ENCODE data around the gene ADK.
"Not testable (repeated sequence)": the region's sequence is repeated elsewhere in the genome, so short reads cannot be mapped to it uniquely, and the experiment has no call there.

The ADK gene

DNA sequence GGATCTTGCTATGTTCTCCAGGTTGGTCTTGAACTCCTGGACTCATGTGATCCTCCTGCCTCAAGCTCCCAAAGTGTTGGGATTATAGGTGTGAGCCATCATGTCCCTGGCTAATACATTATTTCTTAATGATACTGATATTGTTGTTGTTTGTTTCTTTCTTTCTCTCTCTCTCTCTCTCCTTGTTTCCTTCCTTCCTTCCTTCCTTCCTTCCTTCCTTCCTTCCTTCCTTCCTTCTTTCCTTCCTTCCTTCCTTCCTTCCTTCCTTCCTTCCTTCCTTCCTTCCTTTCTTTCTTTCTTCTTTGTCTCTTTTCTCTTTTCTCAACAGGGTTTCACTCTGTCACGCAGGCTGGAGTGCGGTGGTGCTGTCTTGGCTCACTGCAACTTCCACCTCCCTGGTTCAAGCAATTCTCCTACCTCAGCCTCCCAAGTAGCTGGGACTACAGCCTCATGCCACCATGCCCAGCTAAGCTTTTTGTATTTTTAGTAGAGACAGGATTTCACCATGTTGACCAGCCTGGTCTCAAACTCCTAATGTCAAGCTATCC lies 149.1 kb downstream of the ADK start:
- DNase-seq (ENCODE audit: low read depth in 2 of 2), result not testable (repeated sequence)

DNA sequence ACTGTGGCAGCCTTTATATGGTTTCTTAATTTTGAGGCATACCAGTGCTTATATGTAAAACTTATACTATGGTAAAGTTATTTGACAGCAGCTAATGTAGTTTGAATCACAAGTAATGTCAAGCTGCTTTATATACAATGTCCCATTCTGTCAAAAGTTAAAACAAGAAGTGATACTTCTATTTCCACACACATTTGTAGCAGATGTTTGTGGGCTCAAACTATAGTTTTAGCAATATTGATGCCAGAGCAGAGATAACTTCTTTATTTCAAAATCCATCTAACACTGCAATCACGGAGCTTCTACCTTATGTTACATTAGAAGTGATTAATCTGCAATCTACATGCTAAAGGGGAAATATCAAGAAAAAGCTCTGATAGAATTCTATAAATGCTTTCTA lies 149.6 kb downstream of the ADK start:
- DNase-seq (ENCODE audit: low read depth in 2 of 2), result no peak

GRCh38 chr10:74305730-74306129 lies 154.7 kb downstream of the ADK start:
- no peak for DNase-seq (ENCODE audit: low read depth in 2 of 2)

DNA sequence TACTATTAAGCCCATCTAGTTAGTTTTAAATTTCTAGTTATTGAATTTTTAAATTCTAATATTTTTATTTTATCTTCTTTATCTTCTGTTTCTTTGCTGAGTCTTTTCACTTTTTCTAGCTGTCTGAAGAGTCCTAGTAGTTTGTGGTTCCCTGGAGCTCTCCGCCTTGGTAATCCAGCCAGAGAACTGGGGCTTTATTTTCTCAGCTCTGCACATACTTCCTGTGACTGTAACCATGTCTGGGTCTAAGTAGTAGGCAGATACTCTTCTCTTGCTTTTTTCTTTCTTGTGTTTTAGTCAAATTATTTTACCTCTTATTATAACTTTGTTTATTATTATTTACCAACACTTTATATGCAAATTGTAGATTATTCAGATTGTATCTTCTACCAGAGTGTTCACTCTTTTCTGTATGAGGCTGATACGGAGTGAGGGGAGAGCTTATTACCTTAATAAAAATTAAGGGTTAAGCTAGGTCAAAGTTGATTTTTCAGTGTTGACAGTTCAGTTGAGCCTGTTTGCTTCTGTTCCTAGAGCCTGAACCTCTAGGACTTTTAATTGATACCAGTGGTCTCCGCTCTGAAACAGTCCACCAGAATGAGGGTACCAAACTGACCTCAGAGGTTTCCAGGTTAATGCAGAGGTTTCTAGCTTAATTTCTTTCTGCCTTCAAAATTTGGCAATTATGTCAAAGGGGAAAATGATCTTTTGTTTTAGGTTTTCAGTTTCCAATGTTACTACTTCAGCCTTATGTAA lies 155.4 kb downstream of the ADK start:
- DNase-seq (ENCODE audit: low read depth in 2 of 2), result no peak

DNA sequence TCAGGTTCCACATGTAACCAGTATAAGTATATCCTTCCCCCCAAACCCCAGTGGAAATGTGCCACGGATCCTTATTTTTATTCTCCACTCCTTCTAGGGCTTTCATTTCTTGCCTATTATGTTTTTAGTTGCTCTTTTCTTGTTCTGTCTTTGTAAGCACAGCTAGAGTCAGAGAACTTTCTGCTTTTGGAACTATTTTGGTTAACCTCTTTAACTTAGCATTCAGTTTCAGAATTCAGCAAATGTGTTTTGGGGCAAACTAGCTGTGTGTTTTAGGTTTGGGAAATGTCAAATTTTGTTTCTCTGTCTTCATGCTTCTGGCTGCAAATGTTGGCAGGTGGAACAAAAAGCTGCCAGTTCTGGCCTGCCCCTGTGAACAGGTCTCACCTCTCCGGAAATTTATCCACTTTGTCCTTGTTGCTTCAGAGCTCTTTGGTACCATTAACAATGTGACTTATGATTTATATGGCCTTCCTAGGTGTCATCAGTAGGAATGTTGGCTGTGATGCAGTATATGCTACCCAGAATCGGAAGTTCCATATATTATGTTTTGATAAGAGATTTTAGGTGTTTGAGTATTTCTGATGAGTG lies 156.1 kb downstream of the ADK start:
- no peak for DNase-seq (ENCODE audit: low read depth in 2 of 2)

DNA sequence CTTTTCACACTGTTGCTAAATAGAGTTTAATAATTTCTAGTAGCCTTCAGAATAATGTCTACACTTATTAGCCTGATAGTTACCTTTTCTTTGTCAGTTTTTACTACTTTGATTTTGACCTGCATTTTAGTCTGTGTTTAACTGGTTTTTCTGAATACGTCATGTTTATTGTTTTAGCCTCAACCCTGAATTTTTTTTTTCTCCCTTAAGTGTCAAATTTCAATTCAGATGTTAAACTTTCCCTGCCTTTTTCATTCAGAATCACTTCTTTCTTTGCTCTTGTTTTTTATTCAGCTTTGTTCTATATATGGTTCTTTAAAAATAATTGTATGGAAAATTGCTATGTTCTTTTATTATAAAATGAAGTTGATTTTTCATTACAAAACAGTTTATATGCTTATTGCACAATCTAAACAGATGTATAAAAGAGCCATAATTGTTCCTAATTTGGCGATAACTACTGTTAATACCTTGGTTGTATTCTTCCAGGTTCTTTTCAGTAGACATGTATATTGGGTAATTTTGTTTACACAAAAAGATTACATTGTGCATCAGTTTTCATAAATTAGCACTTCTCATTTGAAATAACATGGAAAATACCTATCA lies 159.7 kb downstream of the ADK start:
- no peak for DNase-seq (ENCODE audit: low read depth in 2 of 2)

GRCh38 chr10:74314166-74314565 lies 163.1 kb downstream of the ADK start:
- DNase-seq (ENCODE audit: low read depth in 2 of 2), result no peak

DNA sequence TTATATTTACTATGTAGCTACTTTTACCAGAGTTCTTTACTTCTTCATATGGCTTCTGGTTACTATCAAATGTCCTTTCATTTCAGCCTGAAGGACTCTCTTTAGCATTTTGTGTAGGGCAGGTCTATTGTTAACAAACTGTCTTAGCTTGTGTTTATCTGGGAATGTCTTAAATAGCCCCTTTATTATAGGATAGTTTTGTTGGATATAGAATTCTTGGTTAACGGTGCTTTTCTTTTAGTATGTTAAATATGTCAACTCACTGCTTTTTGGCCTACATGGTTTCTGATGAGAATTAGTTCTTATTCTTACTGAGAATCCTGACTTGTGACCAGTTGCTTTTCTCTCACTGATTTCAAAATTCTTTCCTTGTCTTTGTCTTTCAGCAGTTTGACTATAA lies 169.0 kb downstream of the ADK start:
- DNase-seq (ENCODE audit: low read depth in 2 of 2), result no peak

GRCh38 chr10:74320717-74321116 lies 169.7 kb downstream of the ADK start:
- no peak for DNase-seq (ENCODE audit: low read depth in 2 of 2)

DNA sequence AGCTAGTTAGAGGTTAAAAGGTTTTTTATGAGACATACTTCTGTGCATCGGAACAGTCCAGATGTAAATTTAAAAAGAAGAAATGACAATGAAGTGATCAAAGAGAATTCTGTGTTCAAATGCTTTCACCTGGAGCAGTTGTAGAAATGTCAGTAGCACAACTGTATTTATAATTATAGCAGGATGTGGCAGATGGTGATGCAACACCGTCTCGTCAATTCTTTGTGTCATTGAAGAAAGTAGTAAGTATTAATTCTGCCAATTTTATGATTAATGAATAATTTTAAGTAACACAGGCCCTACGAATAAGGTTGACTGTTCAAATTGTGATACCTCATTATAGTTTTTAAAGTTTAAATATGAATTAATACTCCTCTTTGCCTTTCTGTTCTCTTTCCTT lies 171.1 kb downstream of the ADK start:
- no peak for DNase-seq (ENCODE audit: low read depth in 2 of 2)

GRCh38 chr10:74322565-74322964 lies 171.5 kb downstream of the ADK start:
- DNase-seq (ENCODE audit: low read depth in 2 of 2), result no peak

DNA sequence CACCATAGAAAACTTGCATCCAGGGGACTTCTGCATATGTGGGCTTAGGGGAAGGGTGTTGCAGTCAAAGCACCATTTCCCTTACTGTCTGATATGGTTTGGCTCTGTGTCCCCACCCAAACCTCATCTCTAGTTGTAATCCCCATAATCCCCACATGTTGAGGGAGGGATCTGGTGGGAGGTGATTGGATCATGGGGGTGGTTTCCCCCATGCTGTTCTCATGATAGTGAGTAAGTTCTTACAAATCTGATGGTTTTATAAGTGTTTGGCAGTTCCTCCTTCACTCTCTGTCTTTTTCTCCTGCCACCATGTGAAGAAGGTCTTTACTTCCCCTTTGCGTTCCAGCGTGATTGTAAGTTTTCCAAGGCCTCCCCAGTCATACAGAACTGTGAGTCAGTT lies 177.4 kb downstream of the ADK start:
- DNase-seq (ENCODE audit: low read depth in 2 of 2), result no peak

GRCh38 chr10:74329873-74330272 lies 178.9 kb downstream of the ADK start:
- DNase-seq (ENCODE audit: low read depth in 2 of 2), result no peak

DNA sequence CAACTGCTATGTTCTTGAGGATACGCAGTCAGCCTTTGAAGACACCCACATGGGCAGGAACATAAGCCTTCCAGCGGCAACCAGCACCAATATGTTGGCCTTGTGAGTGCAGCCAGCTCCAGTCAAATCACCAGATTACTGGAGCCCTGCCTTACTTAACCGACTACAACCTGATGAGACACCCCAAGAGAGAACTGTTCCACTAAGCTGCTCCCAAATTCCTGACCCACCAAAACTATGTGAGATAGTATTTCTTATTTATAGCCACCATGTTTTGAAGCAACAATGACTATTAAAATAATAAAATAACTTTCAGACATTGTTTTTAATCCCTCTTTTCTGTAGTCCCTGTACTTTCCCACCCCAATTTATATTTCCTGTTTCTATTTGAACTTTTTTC lies 179.6 kb downstream of the ADK start:
- no peak for DNase-seq (ENCODE audit: low read depth in 2 of 2)

DNA sequence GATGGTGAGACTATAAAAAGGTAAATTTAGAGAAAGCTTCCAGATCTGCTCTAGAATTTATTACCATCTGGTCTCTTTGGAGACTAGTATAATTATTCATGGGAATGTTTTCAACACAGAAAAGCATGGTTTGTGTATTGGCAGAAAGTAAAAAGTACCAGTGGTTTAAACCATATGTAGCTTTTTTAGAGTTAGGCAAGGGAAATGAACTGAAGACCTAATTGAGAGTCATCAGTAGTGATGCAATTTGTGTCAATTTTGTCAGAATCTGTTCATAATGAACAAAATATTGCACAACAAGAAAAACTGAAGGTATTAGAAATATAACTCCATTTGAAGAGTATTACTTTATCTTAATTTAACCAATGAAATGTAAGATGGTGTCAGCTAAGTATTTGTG lies 181.4 kb downstream of the ADK start:
- DNase-seq (ENCODE audit: low read depth in 2 of 2), result peak; percentile 86 to 88

GRCh38 chr10:74333174-74333573 lies 182.2 kb downstream of the ADK start:
- DNase-seq (ENCODE audit: low read depth in 2 of 2), result peak; percentile 90 to 91

DNA sequence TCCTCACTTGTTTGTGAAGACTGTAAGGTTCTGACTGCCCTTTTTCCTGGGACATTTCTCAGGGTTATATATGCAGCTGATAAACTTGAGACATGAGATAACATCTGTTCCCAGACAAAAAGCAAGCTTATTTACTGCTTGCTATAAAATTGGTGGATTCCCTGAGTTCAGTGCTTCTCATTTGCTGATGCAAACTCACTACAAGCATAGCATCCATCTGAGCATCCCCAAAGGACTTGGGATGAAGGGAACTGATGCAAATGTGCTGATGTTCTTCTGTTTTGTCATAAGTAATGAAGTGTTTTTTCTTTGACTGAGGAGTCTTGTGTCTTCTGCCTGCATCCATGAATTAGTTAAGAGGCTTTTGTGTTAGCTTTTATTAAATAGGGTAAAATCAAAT lies 183.2 kb downstream of the ADK start:
- no peak for DNase-seq (ENCODE audit: low read depth in 2 of 2)

DNA sequence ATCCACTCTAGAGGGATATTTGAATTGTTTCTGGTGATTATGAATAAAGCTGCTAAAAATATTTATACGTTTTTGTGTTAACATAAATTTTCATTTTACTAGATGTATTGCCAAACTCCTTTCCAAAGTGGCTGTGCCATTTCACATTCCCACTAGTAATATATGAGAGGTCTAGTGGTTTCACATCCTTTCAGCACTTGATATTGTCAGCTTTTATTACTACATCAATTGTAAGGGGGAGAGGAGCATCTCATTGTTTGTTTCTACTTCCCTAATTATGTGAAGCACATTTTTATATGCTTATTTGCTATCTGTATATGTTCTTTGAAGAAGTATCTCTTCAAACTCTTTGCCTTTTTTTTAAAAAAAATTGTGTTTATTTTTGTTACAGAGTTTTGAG lies 184.5 kb downstream of the ADK start:
- DNase-seq (ENCODE audit: low read depth in 2 of 2), result no peak

- no peak for DNase-seq (ENCODE audit: low read depth in 2 of 2)
These were observed 186.5 kb downstream of the ADK start for GRCh38 chr10:74337330-74338016.

GRCh38 chr10:74342991-74343390 lies 192.0 kb downstream of the ADK start:
- DNase-seq (ENCODE audit: low read depth in 2 of 2), result no peak

GRCh38 chr10:74343804-74344203 lies 192.8 kb downstream of the ADK start:
- no peak for DNase-seq (ENCODE audit: low read depth in 2 of 2)

DNA sequence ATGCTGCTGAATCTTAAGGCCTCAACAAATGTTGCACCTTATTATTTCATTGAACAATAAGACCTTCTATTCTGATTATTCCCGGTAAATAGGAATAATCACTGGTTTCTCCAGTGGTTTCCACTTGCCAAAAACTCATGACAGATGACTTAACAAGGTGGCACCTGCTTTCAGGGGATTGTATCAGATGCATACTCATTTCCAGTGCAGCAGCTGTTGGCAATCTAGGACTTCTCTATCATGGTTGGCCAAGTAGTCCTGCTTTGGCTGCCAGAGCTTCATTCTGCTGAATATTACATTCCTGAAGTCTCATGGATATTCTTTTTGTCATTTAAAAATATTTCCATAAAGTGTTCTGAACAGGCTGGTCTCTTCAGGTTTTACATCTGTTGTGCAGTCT lies 193.3 kb downstream of the ADK start:
- no peak for DNase-seq (ENCODE audit: low read depth in 2 of 2)
